HG02763 (cell line): ENCODE data around the gene CHIC2.

Source experiments
- ATAC-seq: cut with Tn5 transposase; IDR thresholded peaks from one replicate; pipeline ENCODE4 v1.9.1; 2021; ENCODE audit warnings: mild to moderate bottlenecking, moderate library complexity; ENCODE audit not compliant: unreplicated experiment

CHIC2 gene

GRCh38 chr4:54011201-54011600 is 53.2 kb downstream of the CHIC2 start:
- ATAC-seq = no peak

DNA sequence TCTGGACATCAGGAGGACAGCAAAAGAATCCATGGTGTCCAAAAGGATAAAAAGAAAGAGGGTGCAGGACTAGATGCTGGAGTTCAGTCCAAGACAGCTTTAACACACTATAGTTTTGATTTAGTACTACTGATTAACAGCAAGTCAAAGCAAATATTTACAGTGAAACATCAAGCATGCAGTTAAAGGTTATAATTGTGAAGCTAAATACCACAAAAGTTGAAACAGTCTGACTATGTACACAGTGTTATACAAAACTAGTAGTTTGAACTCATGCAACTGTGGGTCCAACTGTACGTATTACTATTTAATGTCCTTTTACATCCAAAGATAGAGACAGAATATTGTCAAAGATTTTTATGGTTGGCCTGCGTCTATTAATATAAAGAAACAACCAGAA is 57.6 kb downstream of the CHIC2 start:
- no peak for ATAC-seq

DNA sequence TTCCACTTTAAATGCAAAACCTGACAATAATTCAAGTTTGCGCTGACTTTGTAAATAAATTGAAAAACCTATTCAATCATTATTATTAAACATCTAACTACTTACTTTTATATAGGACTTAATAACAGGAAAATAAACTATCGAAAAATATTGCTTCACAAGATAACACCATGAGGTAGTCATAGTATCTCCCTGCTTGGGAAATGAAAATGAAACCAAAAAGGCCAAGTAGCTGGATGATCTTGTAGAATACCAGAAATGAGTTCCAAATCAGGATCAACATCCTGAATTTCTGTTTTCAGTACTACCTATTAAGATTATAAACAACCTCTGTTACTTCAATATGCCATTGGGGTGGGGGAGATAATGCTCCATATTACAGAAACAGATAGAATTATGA is 58.9 kb downstream of the CHIC2 start:
- ATAC-seq = no peak

DNA sequence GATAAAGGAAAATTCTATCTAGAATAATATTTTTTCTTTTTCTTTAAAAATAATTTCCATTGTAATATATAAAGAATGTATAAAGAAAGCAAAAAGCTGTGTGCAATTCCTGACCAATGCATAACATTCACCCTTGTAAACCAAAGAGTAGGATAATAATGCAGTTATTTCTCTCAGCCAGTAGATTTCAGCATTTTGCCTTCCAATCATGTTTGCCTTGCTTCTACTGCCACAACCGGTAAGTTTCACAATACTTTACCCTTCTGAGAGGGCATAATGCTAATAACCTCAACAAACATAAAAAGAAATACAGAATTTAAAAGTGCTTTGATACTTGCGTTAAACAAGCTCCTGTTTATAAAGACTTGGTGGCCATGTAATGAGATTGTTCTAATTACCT is 59.9 kb downstream of the CHIC2 start:
- ATAC-seq = no peak

GRCh38 chr4:54001668-54002365 is 62.6 kb downstream of the CHIC2 start:
- ATAC-seq = no peak

DNA sequence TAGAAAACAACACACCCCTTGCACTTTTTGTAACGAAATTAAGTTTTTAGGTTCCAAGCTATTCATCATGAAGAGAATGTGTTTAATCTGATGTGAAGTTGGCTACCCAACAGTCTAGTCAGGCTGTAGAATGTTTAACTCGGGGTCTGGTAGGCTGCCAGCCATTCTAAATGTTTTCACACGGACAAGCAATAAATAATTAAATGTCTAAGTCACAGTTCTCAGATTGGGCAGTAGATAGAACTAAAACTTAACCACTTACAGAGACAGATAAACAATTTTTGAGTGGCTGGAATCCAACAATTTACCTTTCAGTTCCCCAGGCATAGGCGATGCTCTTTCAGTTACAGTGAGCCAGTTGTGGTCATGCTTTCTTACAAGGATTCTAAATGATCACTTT is 66.5 kb downstream of the CHIC2 start:
- no peak for ATAC-seq

DNA sequence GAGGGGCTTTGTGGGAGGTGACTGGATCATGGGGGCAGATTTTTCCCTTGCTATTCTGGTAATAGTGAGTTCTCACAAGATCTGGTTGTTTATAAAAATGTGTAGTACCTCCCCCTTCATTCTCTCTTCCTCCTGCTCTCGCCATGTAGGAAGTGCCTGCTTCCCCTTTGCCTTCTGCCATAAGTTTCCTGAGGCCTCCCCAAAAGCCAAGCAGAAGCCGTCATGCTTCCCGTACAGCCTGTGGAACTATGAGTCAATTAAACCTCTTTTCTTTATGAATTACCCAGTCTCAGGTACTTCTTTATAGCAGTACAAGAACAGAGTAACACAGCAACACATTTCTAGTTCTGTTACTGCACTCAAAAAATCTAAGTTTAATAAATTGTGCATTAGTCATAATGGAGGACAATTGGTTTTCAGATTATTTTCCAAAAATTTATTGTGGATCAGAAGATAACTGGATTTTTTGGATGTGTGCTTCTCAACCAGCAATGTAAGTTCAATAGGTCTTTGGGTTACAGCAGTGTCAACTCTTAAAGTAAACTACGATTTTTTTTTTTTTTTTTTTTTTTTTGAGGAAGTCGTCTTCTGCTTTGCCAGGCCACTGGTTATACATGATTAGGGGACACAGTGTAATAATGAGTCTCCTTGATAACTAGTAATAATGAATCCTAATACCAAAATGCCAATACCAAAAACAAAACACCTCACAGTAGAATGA is 69.9 kb downstream of the CHIC2 start:
- ATAC-seq = no peak

- no peak for ATAC-seq
These were observed 71.6 kb downstream of the CHIC2 start for GRCh38 chr4:53992785-53993184.

DNA sequence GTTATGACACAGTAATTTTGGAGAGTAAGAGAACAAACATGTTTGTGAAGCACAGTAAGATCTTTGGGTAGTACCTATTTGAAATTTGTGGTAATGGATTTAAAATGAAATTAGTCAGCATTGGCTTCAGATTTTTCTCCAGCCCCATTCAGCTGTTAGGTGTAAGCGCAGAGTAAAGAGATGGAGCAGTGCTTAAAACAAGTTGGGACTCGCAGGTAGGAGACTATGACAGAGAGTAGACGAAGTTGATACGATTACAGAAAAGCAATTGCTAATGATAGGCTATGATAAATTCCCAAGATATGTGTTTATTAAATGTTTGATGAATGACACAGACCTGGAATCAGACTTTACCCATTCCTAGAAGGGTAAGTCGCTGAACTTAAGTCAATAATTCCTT is 72.6 kb downstream of the CHIC2 start:
- no peak for ATAC-seq

DNA sequence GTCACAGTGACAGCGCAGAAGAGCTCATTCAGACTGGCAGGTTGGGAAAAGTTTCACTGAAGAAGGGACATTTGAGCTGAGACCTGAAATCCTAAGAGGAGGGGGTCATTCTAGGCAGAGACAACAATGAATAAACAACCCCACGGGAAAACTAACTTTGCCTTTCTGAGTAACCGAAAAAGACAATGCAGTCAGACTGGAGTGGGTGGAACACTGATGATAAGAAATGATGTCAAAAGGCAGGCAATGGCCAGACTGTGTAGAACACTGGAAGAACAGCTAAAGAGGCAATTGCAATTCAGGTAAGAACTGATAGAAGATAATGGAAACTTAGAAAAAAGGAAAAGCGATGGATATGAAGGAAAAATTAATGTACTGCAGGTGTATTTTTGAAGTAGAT is 73.8 kb downstream of the CHIC2 start:
- no peak for ATAC-seq

DNA sequence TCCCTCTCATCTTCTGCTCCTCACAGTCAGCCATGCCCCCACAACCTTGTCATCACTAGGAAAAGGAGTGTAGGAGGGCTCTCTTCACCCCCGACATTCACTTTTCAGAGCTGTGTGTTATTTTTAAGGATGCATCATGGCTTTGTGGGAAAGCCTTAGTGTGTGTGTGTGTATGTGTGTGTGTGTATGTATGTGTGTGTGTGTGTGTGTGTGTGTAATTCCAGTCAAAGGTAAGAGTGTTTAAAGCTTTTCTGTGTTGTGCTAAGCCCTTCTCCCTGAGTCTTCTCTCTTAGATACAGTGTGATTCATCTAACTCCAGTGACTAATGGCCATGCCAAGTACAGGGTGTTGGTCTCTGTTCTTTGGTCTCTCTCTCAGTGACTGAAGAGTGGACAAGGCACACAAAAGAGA is 76.6 kb downstream of the CHIC2 start:
- no peak for ATAC-seq

GRCh38 chr4:53986062-53986461 is 78.3 kb downstream of the CHIC2 start:
- ATAC-seq = no peak

DNA sequence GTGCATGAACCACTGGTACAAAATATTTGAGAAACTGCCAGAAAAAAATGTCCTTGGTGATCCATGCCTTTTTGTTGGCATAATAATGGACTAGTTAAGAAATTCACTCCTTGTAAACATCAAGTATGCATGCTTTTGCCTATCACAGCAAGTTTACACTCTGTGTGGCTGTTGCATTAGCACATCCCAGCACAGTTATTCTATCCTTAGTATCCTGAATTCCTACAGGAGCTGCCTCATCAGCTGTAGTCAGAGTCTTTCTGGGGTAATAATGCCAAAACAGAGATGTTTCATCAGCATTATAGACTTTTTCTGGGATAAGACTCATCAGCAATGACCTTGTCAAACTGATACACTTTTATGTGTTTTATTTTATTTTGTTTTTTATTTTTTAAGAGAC is 82.8 kb downstream of the CHIC2 start:
- no peak for ATAC-seq

GRCh38 chr4:53981066-53981465 is 83.3 kb downstream of the CHIC2 start:
- ATAC-seq = no peak

GRCh38 chr4:53974561-53974960 is 89.8 kb downstream of the CHIC2 start:
- no peak for ATAC-seq

- no peak for ATAC-seq
These were observed 96.4 kb downstream of the CHIC2 start for GRCh38 chr4:53967986-53968385.

- no peak for ATAC-seq
These were observed 100.6 kb downstream of the CHIC2 start for GRCh38 chr4:53963781-53964180.

- no peak for ATAC-seq
These were observed 101.1 kb downstream of the CHIC2 start for GRCh38 chr4:53963336-53963735.

- no peak for ATAC-seq
These were observed 101.7 kb downstream of the CHIC2 start for GRCh38 chr4:53962516-53963225.

DNA sequence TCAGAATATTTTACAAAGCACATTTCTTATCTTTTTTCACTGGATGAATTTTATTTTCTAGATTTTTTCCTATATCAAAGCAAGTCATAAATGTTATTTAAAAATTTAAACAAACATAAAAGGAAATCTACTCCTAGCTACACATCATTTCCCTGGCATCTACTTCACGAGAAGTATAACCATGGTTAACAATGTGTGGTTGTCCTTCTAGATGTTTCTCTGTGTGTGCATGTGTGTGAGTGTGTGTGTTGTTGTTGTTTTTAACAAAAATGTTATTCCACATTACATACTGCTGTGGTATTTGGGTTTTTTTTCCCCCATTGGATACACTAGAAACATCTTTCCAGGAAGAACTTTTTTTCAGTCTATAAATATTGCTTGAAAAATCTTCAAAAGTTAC is 103.1 kb downstream of the CHIC2 start:
- ATAC-seq = no peak

DNA sequence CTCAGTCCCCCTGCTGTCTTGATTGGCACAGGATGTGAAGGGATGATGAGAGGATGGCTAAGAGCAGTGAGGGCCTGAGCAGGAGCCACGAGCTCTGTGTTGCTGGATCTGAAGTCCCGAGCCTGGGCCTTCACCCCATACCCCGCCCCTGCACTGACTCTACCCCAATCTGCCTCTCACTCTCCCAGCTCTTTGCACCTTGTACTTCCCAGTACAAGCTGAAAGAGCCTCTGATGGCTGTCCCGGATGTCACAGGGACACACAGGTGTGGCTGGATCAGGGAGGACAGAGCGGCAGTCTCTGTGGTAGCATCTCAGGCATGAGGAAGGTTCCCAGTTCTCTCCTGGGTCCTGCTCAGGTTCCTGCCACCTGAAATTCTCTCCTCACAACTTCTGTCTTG is 103.6 kb downstream of the CHIC2 start:
- no peak for ATAC-seq
